ENCODE measurements around the gene RAB19.

DNA sequence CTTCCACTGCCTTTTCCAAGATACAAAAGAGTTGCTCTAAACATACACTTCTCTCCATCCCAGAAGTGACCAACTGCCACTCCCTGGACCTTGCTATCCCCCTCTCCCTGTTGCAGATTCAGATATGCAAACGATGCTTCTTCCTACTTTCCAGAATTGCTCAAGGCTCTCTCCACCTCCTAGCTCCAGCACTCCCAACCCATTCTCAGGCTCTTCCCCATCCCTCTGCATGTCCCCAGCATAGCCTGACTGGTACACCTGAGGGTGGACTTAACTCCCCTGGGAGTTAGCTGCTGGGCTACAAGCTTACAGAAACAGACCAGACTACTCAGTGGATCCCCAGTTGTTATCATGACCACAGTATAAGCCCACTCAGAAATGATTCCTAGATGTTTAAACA lies 47.9 kb downstream of the RAB19 start:
- TF ChIP-seq, protein P1, sequence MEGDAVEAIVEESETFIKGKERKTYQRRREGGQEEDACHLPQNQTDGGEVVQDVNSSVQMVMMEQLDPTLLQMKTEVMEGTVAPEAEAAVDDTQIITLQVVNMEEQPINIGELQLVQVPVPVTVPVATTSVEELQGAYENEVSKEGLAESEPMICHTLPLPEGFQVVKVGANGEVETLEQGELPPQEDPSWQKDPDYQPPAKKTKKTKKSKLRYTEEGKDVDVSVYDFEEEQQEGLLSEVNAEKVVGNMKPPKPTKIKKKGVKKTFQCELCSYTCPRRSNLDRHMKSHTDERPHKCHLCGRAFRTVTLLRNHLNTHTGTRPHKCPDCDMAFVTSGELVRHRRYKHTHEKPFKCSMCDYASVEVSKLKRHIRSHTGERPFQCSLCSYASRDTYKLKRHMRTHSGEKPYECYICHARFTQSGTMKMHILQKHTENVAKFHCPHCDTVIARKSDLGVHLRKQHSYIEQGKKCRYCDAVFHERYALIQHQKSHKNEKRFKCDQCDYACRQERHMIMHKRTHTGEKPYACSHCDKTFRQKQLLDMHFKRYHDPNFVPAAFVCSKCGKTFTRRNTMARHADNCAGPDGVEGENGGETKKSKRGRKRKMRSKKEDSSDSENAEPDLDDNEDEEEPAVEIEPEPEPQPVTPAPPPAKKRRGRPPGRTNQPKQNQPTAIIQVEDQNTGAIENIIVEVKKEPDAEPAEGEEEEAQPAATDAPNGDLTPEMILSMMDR (IDR thresholded peaks at IDR 0.05; ENCODE audit: poor library complexity, severe bottlenecking): no peak
- no peak for TF ChIP-seq EZH2 (IDR thresholded peaks at IDR 0.05; ENCODE audit: borderline replicate concordance, insufficient read depth, low read length, poor library complexity, severe bottlenecking)
- TF ChIP-seq RAD21 (conservative IDR thresholded peaks at IDR 0.05): no peak
- TF ChIP-seq EP300 (conservative IDR thresholded peaks at IDR 0.05; ENCODE audit: poor library complexity, severe bottlenecking): no peak
- TF ChIP-seq TAF1 (IDR thresholded peaks at IDR 0.05; ENCODE audit: low read depth): no peak
- TF ChIP-seq POLR2AphosphoS5 (IDR thresholded peaks at IDR 0.05): no peak
- TF ChIP-seq, protein P2, sequence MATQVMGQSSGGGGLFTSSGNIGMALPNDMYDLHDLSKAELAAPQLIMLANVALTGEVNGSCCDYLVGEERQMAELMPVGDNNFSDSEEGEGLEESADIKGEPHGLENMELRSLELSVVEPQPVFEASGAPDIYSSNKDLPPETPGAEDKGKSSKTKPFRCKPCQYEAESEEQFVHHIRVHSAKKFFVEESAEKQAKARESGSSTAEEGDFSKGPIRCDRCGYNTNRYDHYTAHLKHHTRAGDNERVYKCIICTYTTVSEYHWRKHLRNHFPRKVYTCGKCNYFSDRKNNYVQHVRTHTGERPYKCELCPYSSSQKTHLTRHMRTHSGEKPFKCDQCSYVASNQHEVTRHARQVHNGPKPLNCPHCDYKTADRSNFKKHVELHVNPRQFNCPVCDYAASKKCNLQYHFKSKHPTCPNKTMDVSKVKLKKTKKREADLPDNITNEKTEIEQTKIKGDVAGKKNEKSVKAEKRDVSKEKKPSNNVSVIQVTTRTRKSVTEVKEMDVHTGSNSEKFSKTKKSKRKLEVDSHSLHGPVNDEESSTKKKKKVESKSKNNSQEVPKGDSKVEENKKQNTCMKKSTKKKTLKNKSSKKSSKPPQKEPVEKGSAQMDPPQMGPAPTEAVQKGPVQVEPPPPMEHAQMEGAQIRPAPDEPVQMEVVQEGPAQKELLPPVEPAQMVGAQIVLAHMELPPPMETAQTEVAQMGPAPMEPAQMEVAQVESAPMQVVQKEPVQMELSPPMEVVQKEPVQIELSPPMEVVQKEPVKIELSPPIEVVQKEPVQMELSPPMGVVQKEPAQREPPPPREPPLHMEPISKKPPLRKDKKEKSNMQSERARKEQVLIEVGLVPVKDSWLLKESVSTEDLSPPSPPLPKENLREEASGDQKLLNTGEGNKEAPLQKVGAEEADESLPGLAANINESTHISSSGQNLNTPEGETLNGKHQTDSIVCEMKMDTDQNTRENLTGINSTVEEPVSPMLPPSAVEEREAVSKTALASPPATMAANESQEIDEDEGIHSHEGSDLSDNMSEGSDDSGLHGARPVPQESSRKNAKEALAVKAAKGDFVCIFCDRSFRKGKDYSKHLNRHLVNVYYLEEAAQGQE (IDR thresholded peaks at IDR 0.05; ENCODE audit: borderline replicate concordance): no peak
